ENCODE measurements around the gene SUPT3H.

- TF ChIP-seq EZH2 (IDR thresholded peaks at IDR 0.05; ENCODE audit: borderline replicate concordance, low read length) (no peak), CTCF (conservative IDR thresholded peaks at IDR 0.05 in 1 of 2, IDR thresholded peaks at IDR 0.05 in 1 of 2; ENCODE audit: extremely low read depth in 1 of 2, insufficient read depth in 1 of 2, low read depth in 1 of 2, low read length in 2 of 2) (no peak)
These were observed 7.9 kb downstream of the SUPT3H start for GRCh38 chr6:45369870-45370269.

Data from mammary epithelial cell (primary cell).